Hepatocyte (in vitro differentiated cells): ENCODE data around the gene PRSS21. TPM values are rescaled to one million over a fixed set of nuclear protein-coding genes. Genes with fewer than 3 reads are reported as not detected.

Source experiments
- DNase-seq: peaks from one replicate; pipeline ENCODE4 v3.0.0-alpha.2; 2016; ENCODE audit warnings: low spot score
- H2AFZ ChIP-seq: fragments of 200-600 bp; sonication (generic); 2 replicates; pipeline ENCODE4 v1.6.0; 2016; ENCODE audit warnings: antibody characterized with exemption, mild to moderate bottlenecking
- H3K27ac ChIP-seq: fragments of 200-600 bp; sonication (generic); 2 replicates; pipeline ENCODE4 v1.5.1; 2016; ENCODE audit warnings: mild to moderate bottlenecking
- H3K27me3 ChIP-seq: fragments of 200-600 bp; sonication (generic); 2 replicates; pipeline ENCODE4 v1.6.1; 2016
- H3K36me3 ChIP-seq: fragments of 200-600 bp; sonication (generic); replicated peaks from 2 replicates; pipeline ENCODE4 v1.5.1; 2016; ENCODE audit warnings: low read depth; ENCODE audit not compliant: insufficient read depth
- H3K4me1 ChIP-seq: fragments of 200-600 bp; sonication (generic); 2 replicates; pipeline ENCODE4 v1.5.1; 2016; ENCODE audit warnings: mild to moderate bottlenecking, moderate library complexity; ENCODE audit not compliant: insufficient read depth
- H3K4me2 ChIP-seq: fragments of 200-600 bp; sonication (generic); 2 replicates; pipeline ENCODE4 v1.6.0; 2016
- H3K4me3 ChIP-seq: fragments of 200-600 bp; sonication (generic); 2 replicates; pipeline ENCODE4 v1.5.1; 2016; ENCODE audit warnings: mild to moderate bottlenecking
- H3K79me2 ChIP-seq: fragments of 200-600 bp; sonication (generic); 2 replicates; pipeline ENCODE4 v1.6.0; 2017; ENCODE audit warnings: mild to moderate bottlenecking
- H3K9me2 ChIP-seq: fragments of 200-600 bp; sonication (generic); replicated peaks from 2 replicates; pipeline ENCODE4 v1.6.0; 2017; ENCODE audit warnings: mild to moderate bottlenecking; ENCODE audit not compliant: insufficient read depth
- H3K9me3 ChIP-seq: fragments of 200-600 bp; sonication (generic); 2 replicates; pipeline ENCODE4 v1.5.1; 2016; ENCODE audit warnings: low read depth, mild to moderate bottlenecking
- H4K20me1 ChIP-seq: fragments of 200-600 bp; sonication (generic); 2 replicates; pipeline ENCODE4 v1.6.0; 2016; ENCODE audit warnings: mild to moderate bottlenecking; ENCODE audit not compliant: insufficient read depth, poor library complexity, severe bottlenecking
- EZH2 ChIP-seq: fragments of 200-600 bp; sonication (generic); IDR thresholded peaks from 2 replicates; pipeline ENCODE4 v1.6.1; 2016; ENCODE audit warnings: antibody characterized with exemption, mild to moderate bottlenecking, borderline replicate concordance
- EZH2phosphoT487 ChIP-seq: fragments of 200-600 bp; sonication (generic); IDR thresholded peaks from one replicate; pipeline ENCODE4 v1.6.1; 2018; ENCODE audit warnings: antibody characterized with exemption, mild to moderate bottlenecking, low read depth, moderate library complexity; ENCODE audit not compliant: unreplicated experiment, severe bottlenecking
- WGBS: methylation state at CpG from one replicate; pipeline ENCODE4 v1.1.6; 2016; ENCODE audit warnings: low lambda C conversion rate; ENCODE audit errors: missing lambda C conversion rate; 5-methylcytosine and 5-hydroxymethylcytosine counted together
- polyA plus RNA-seq: library from polyadenylated mRNA; unstranded; fragments of >200 nt; fragmentation: Nextera tagmentation; extraction: Ambion mirVana; gene quantifications from 2 replicates; pipeline ENCODE4 v1.2.1, GENCODE V29; 2016
- total RNA-seq: library from RNA; depleted of rRNA; stranded (reverse); fragments of >200 nt; gene quantifications from 2 replicates; pipeline ENCODE4 v1.2.3, GENCODE V29; 2014
- TF ChIP-seq, protein P1 (sequence below): fragments of 200-600 bp; sonication (generic); IDR thresholded peaks from 2 replicates; pipeline ENCODE4 v1.5.1; 2016; ENCODE audit warnings: antibody characterized with exemption, mild to moderate bottlenecking; ENCODE audit not compliant: poor library complexity

PRSS21 gene
- total and polyA plus RNA-seq, 2 experiments from 2014 or later: not detected

GRCh38 chr16:2817340-2818271 lies 569 bp downstream of the PRSS21 start:
- no peak overlapping the region for H3K4me2 ChIP-seq
- no peaks in the 10 kb centered on the region for H3K79me2 ChIP-seq
- H4K20me1 ChIP-seq: no peaks in the 10 kb centered on the region
- no peak for DNase-seq
- no peak overlapping the region for H3K4me3 ChIP-seq
- H3K27me3 ChIP-seq: no peaks in the 10 kb centered on the region
- H3K36me3 ChIP-seq: no peaks in the 10 kb centered on the region
- H3K27ac ChIP-seq: no peak overlapping the region
- no peak overlapping the region for H2AFZ ChIP-seq
- no peaks in the 10 kb centered on the region for H3K9me3 ChIP-seq
- H3K4me1 ChIP-seq: peaks cover 6% of the 10 kb centered on the region
- WGBS: 93% methylated on average over 38 of the region's 68 CpGs
- TF ChIP-seq EZH2phosphoT487: no peak
- TF ChIP-seq, protein P1, sequence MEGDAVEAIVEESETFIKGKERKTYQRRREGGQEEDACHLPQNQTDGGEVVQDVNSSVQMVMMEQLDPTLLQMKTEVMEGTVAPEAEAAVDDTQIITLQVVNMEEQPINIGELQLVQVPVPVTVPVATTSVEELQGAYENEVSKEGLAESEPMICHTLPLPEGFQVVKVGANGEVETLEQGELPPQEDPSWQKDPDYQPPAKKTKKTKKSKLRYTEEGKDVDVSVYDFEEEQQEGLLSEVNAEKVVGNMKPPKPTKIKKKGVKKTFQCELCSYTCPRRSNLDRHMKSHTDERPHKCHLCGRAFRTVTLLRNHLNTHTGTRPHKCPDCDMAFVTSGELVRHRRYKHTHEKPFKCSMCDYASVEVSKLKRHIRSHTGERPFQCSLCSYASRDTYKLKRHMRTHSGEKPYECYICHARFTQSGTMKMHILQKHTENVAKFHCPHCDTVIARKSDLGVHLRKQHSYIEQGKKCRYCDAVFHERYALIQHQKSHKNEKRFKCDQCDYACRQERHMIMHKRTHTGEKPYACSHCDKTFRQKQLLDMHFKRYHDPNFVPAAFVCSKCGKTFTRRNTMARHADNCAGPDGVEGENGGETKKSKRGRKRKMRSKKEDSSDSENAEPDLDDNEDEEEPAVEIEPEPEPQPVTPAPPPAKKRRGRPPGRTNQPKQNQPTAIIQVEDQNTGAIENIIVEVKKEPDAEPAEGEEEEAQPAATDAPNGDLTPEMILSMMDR: no peak
- no peak for TF ChIP-seq EZH2
- no peaks in the 10 kb centered on the region for H3K9me2 ChIP-seq

GRCh38 chr16:2818272-2818876 lies 1.3 kb downstream of the PRSS21 start:
- H3K4me2 ChIP-seq: no peak overlapping the region
- no peak overlapping the region for H2AFZ ChIP-seq
- H3K27me3 ChIP-seq: no peaks in the 10 kb centered on the region
- no peak overlapping the region for H3K4me3 ChIP-seq
- 89% methylated on average over 10 of the region's 10 CpGs for WGBS
- DNase-seq: no peak
- H3K9me3 ChIP-seq: no peaks in the 10 kb centered on the region
- H3K4me1 ChIP-seq: peaks cover 6% of the 10 kb centered on the region
- TF ChIP-seq EZH2phosphoT487 (no peak), EZH2 (no peak)
- TF ChIP-seq, protein P1: no peak
- no peak overlapping the region for H3K27ac ChIP-seq
- H3K9me2 ChIP-seq: no peaks in the 10 kb centered on the region
- no peaks in the 10 kb centered on the region for H3K36me3 ChIP-seq
- H3K79me2 ChIP-seq: no peaks in the 10 kb centered on the region
- H4K20me1 ChIP-seq: no peaks in the 10 kb centered on the region

GRCh38 chr16:2819179-2819938 lies 2.3 kb downstream of the PRSS21 start:
- Histone ChIP-seq H3K27me3 (no peaks in the 10 kb centered on the region), H4K20me1 (no peaks in the 10 kb centered on the region), H3K9me3 (no peaks in the 10 kb centered on the region), H3K4me2 (no peak overlapping the region), H3K4me3 (no peak overlapping the region), H3K4me1 (peaks cover 6% of the 10 kb centered on the region), H2AFZ (no peak overlapping the region), H3K9me2 (no peaks in the 10 kb centered on the region), H3K36me3 (no peaks in the 10 kb centered on the region), H3K27ac (no peak overlapping the region), H3K79me2 (no peaks in the 10 kb centered on the region)
- no peak for DNase-seq
- 92% methylated on average over 18 of the region's 18 CpGs for WGBS
- TF ChIP-seq EZH2: no peak
- TF ChIP-seq, protein P1: no peak
- no peak for TF ChIP-seq EZH2phosphoT487
